Endothelial cell (in vitro differentiated cells): ENCODE data around the gene CFAP61. TPM values are rescaled to one million over a fixed set of nuclear protein-coding genes. Genes with fewer than 3 reads are reported as not detected.

Source experiments
- DNase-seq: peaks from one replicate; pipeline ENCODE4 v3.0.0; 2021; ENCODE audit warnings: low spot score
- H3K27ac Mint-ChIP-seq: one replicate; pipeline ENCODE4 v1.8.0; 2021; ENCODE audit warnings: mixed read lengths, inconsistent platforms; ENCODE audit not compliant: unreplicated experiment
- H3K27me3 Mint-ChIP-seq: one replicate; pipeline ENCODE4 v1.8.0; 2021; ENCODE audit warnings: mild to moderate bottlenecking, moderate library complexity, mixed read lengths, inconsistent platforms; ENCODE audit not compliant: unreplicated experiment
- H3K36me3 Mint-ChIP-seq: one replicate; pipeline ENCODE4 v1.8.0; 2021; ENCODE audit warnings: mild to moderate bottlenecking, low read depth, mixed read lengths, inconsistent platforms; ENCODE audit not compliant: unreplicated experiment
- H3K4me1 Mint-ChIP-seq: one replicate; pipeline ENCODE4 v1.8.0; 2021; ENCODE audit warnings: mild to moderate bottlenecking, mixed read lengths, inconsistent platforms; ENCODE audit not compliant: unreplicated experiment
- H3K4me3 Mint-ChIP-seq: one replicate; pipeline ENCODE4 v1.8.0; 2021; ENCODE audit warnings: mild to moderate bottlenecking, mixed read lengths, inconsistent platforms; ENCODE audit not compliant: unreplicated experiment
- H3K9me3 Mint-ChIP-seq: one replicate; pipeline ENCODE4 v1.8.0; 2021; ENCODE audit warnings: mixed read lengths, inconsistent platforms; ENCODE audit not compliant: unreplicated experiment
- CTCF ChIP-seq: fragments of 200-600 bp; sonication (generic); IDR thresholded peaks from one replicate; pipeline ENCODE4 v1.5.0; 2021; ENCODE audit warnings: antibody characterized with exemption; ENCODE audit not compliant: unreplicated experiment
- total RNA-seq: library from RNA; stranded (reverse); fragmentation: NEBNext Ultra II Directional; extraction: Animal tissue kit (Norgen Biotek cat#: 25700); gene quantifications from one replicate; pipeline ENCODE4 v1.2.1, GENCODE V29; 2021; ENCODE audit not compliant: unreplicated experiment

CFAP61 gene
- total RNA-seq, 1 donor from 2014 or later: not detected

GRCh38 chr20:20136313-20136712 is 84.0 kb downstream of the CFAP61 start:
- Mint-ChIP-seq H3K36me3 (no peaks in the 10 kb centered on the region), H3K9me3 (no peaks in the 10 kb centered on the region), H3K4me3 (no peak overlapping the region), H3K27ac (no peak overlapping the region), H3K27me3 (no peaks in the 10 kb centered on the region), H3K4me1 (no peaks in the 10 kb centered on the region)
- TF ChIP-seq CTCF: no peak
- DNase-seq: no peak

- Mint-ChIP-seq H3K4me1 (no peaks in the 10 kb centered on the region), H3K4me3 (no peak overlapping the region), H3K9me3 (no peaks in the 10 kb centered on the region), H3K27ac (no peak overlapping the region), H3K36me3 (no peaks in the 10 kb centered on the region), H3K27me3 (no peaks in the 10 kb centered on the region)
- TF ChIP-seq CTCF: no peak
- no peak for DNase-seq
Measured at GRCh38 chr20:20137851-20138250, 85.5 kb downstream of the CFAP61 start.

- Mint-ChIP-seq H3K9me3 (no peaks in the 10 kb centered on the region), H3K27me3 (no peaks in the 10 kb centered on the region), H3K27ac (no peak overlapping the region), H3K36me3 (no peaks in the 10 kb centered on the region), H3K4me1 (no peaks in the 10 kb centered on the region), H3K4me3 (no peak overlapping the region)
- DNase-seq: no peak
- TF ChIP-seq CTCF: no peak
Measured at GRCh38 chr20:20138301-20139064, 86.2 kb downstream of the CFAP61 start.

- H3K4me1 Mint-ChIP-seq: no peaks in the 10 kb centered on the region
Measured at GRCh38 chr20:20139403-20139802, 87.1 kb downstream of the CFAP61 start.

More at GRCh38 chr20:20139403-20139802, 87.1 kb downstream of the CFAP61 start:
- H3K9me3 Mint-ChIP-seq: no peaks in the 10 kb centered on the region
- DNase-seq: no peak
- no peak for TF ChIP-seq CTCF
- H3K27ac Mint-ChIP-seq: no peak overlapping the region
- no peaks in the 10 kb centered on the region for H3K36me3 Mint-ChIP-seq
- no peak overlapping the region for H3K4me3 Mint-ChIP-seq
- H3K27me3 Mint-ChIP-seq: no peaks in the 10 kb centered on the region
